Heart left ventricle (tissue), 16 donors: ENCODE data around the gene C1orf146. TPM values are rescaled to one million over a fixed set of nuclear protein-coding genes. Genes with fewer than 3 reads are reported as not detected.
"Not testable (repeated sequence)": the region's sequence is repeated elsewhere in the genome, so short reads cannot be mapped to it uniquely, and the experiment has no call there.

Experiments used
- ATAC-seq, 4 donors: fragments of 200-7000 bp; cut with Tn5 transposase; one replicate each; pipeline ENCODE4 v1.9.1; 2020 to 2022; ENCODE audit warnings: moderate library complexity in 4 of 4, mild to moderate bottlenecking in 3 of 4, moderate number of reproducible peaks in 1 of 4
- DNase-seq, 5 donors: peaks; one replicate each; pipeline ENCODE4 v3.0.0-alpha.2; 2020
- H3K27ac ChIP-seq, 12 donors: fragments of 200-600 bp; sonication (generic) in 4 of 12; one replicate each; pipeline versions ENCODE4 v1.5.0 to v1.8.0; 2016 to 2022; ENCODE audit warnings: mild to moderate bottlenecking in 2 of 12
- H3K27me3 ChIP-seq, 9 donors: fragments of 200-600 bp; sonication (generic) in 2 of 9; one replicate each; pipeline versions ENCODE4 v1.5.1 to v1.8.0; 2016 to 2022; ENCODE audit warnings: mild to moderate bottlenecking in 3 of 9
- H3K36me3 ChIP-seq, 9 donors: fragments of 200-600 bp; sonication (generic) in 2 of 9; one replicate each; pipeline versions ENCODE4 v1.5.0 to v1.8.0; 2018 to 2022; ENCODE audit warnings: mild to moderate bottlenecking in 2 of 9
- H3K4me1 ChIP-seq, 12 donors: fragments of 200-600 bp; sonication (generic) in 4 of 12; one replicate each; pipeline versions ENCODE4 v1.5.0 to v1.8.0; 2016 to 2022; ENCODE audit warnings: mild to moderate bottlenecking in 3 of 12
- H3K4me3 ChIP-seq, 12 donors: fragments of 200-600 bp; sonication (generic) in 4 of 12; one replicate each; pipeline versions ENCODE4 v1.5.0 to v1.8.0; 2017 to 2022; ENCODE audit warnings: mild to moderate bottlenecking in 9 of 12, moderate library complexity in 4 of 12
- H3K9me3 ChIP-seq, 12 donors: fragments of 200-600 bp; sonication (generic) in 4 of 12; one replicate each; pipeline versions ENCODE4 v1.5.0 to v1.8.0; 2016 to 2022; ENCODE audit warnings: mild to moderate bottlenecking in 1 of 12
- POLR2A ChIP-seq, 2 donors: fragments of 450-650 bp; IDR thresholded peaks; one replicate each; pipeline ENCODE4 v1.6.1; 2017; ENCODE audit warnings: antibody characterized with exemption in 2 of 2, mild to moderate bottlenecking in 2 of 2, moderate library complexity in 2 of 2
- WGBS, 4 donors: extraction: QIAGEN DNeasy Blood & Tissue Kit in 2 of 4; methylation state at CpG; one replicate each; pipeline versions ENCODE4 v1.1.5 to v1.1.7; 2013 to 2018; 5-methylcytosine and 5-hydroxymethylcytosine counted together
- intact Hi-C, 10 donors: fragments of 100-400 bp; cut with DNase I; formaldehyde crosslinking; loops; one replicate each; pipeline versions ENCODE4 v1.11.1 to v1.14.2; 2022
- polyA plus RNA-seq, 2 donors: library from polyadenylated mRNA; stranded (reverse); fragments of 200-250 nt; gene quantifications; one replicate each; pipeline ENCODE4 v1.2.3, GENCODE V29; 2013
- total RNA-seq, 9 donors: library from RNA; depleted of rRNA in 2 of 9; stranded (reverse); fragments of >200 nt in 2 of 9; fragmentation: NEBNext Ultra II Directional in 3 of 9; extraction: Animal tissue kit (Norgen Biotek cat#: 25700) in 3 of 9; gene quantifications; one replicate each; pipeline versions ENCODE4 v1.1.0 to v1.2.4, GENCODE V29; 2016 to 2023
- TF ChIP-seq, protein P1 (sequence below), 12 donors: fragments of 200-600 bp; sonication (generic) in 4 of 12; IDR thresholded peaks; one replicate each; pipeline versions ENCODE4 v1.5.0 to v1.8.0; 2018 to 2022; ENCODE audit warnings: antibody characterized with exemption in 12 of 12, mild to moderate bottlenecking in 5 of 12
- donor health status: ischemic (EF 13 %, LVEDD 7.1; RV severe dilation, severe dysfunction).
- donor health status: healthy with polysubstance abuse.
- donor health status: DM: no; HTN: yes; CAD: no.
- donor health status: DM: no; HTN: no; CAD: no.
- donor health status: ischemic (EF 25% LVEDD 6.9; RV normal size, moderate dysfunction).
- donor health status: ischemic (EF 25% LVEDD 5.7; RV mildly dilated, moderate dysfunction).
- donor health status: healthy.
- donor health status: DM: yes; HTN: yes; CAD: no.
- donor health status: ischemic (EF 35%, LVEDD 5.7; RV mildly dilated, moderate dysfunction).
- donor health status: nonischemic (EF 11% LVEDD 7.7; RV severe dilation, severe dysfunction).
- donor health status: DM: yes; HTN: yes; CAD: no.
- donor health status: PGD.
- donor health status: ischemic (EF 29% LVEDD 5.4; RV normal size, mild dysfunction).
- donor health status: nonischemic (EF 23%, LVEDD 6.1; RV moderate dilation, normal function).

C1orf146 gene
- total and polyA plus RNA-seq, 11 donors: not detected

DNA sequence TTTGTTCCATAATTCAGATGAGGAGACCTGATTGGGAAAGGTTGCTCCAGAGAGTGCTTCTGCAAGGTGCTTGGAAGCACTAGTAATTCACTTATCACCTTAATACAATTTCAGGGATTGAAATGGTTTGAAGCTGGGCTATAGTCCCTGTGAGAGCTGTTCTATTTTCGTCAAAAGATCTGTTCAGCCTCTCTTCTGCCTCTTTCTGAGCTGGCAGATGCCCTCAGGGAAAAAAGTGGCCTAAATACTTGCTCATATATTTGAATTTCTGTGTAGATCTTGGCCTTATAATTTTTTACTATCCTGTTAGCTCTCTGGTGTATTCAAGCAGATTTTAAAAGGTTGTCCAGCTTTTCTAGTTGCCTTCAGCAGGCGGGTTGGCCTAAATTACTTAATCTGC lies 22.3 kb downstream of the C1orf146 start:
- TF ChIP-seq, protein P1, sequence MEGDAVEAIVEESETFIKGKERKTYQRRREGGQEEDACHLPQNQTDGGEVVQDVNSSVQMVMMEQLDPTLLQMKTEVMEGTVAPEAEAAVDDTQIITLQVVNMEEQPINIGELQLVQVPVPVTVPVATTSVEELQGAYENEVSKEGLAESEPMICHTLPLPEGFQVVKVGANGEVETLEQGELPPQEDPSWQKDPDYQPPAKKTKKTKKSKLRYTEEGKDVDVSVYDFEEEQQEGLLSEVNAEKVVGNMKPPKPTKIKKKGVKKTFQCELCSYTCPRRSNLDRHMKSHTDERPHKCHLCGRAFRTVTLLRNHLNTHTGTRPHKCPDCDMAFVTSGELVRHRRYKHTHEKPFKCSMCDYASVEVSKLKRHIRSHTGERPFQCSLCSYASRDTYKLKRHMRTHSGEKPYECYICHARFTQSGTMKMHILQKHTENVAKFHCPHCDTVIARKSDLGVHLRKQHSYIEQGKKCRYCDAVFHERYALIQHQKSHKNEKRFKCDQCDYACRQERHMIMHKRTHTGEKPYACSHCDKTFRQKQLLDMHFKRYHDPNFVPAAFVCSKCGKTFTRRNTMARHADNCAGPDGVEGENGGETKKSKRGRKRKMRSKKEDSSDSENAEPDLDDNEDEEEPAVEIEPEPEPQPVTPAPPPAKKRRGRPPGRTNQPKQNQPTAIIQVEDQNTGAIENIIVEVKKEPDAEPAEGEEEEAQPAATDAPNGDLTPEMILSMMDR (IDR thresholded peaks at IDR 0.05): no peak
- no peak for TF ChIP-seq POLR2A (IDR thresholded peaks at IDR 0.05)
- no peaks in the 10 kb centered on the region for H3K27me3 ChIP-seq
- ATAC-seq (no peak), DNase-seq (no peak)
- 65 to 80% (median 72%) methylated on average over 2 of the region's 2 CpGs for WGBS, 4 donors
- H3K27ac ChIP-seq: no peak overlapping the region
- intact Hi-C loops: no loop called here
- H3K4me3 ChIP-seq: no peak overlapping the region
- H3K9me3 ChIP-seq: no peaks in the 10 kb centered on the region
- H3K4me1 ChIP-seq: peaks cover 0 to 3% (median 0%) of the 10 kb centered on the region in 12 donors
- H3K36me3 ChIP-seq: no peaks in the 10 kb centered on the region

DNA sequence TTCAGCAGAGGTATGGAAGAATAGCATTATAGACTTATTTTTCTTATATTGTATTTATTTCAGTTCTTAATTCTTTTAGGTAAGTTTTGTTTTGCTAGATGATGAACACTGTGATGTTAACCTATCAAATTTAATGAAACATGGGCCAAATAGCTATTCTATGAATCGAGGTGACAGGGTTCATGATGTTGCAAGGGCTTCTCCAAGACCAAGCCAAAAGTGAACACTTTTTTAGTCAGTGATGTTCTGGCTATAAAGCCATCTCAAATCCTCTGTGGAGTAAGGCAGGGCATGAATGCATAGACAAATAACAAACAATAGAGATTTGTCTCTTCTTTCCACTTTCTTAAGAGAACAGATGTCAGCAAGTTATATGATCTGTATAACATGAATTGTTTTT lies 26.7 kb downstream of the C1orf146 start:
- DNase-seq: no peak
- no peak overlapping the region for H3K4me3 ChIP-seq
- peaks cover 0 to 3% (median 0%) of the 10 kb centered on the region in 12 donors for H3K4me1 ChIP-seq
- H3K27ac ChIP-seq: no peak overlapping the region
- ATAC-seq: no peak
- TF ChIP-seq POLR2A (IDR thresholded peaks at IDR 0.05): no peak
- TF ChIP-seq, protein P1 (IDR thresholded peaks at IDR 0.05): no peak
- H3K36me3 ChIP-seq: peaks cover 0 to 34% (median 14%) of the 10 kb centered on the region in 9 donors
- intact Hi-C loops: no loop called here
- 91 to 95% (median 93%) methylated on average over 1 of the region's 1 CpG for WGBS, 4 donors
- no peaks in the 10 kb centered on the region for H3K27me3 ChIP-seq
- no peaks in the 10 kb centered on the region for H3K9me3 ChIP-seq

DNA sequence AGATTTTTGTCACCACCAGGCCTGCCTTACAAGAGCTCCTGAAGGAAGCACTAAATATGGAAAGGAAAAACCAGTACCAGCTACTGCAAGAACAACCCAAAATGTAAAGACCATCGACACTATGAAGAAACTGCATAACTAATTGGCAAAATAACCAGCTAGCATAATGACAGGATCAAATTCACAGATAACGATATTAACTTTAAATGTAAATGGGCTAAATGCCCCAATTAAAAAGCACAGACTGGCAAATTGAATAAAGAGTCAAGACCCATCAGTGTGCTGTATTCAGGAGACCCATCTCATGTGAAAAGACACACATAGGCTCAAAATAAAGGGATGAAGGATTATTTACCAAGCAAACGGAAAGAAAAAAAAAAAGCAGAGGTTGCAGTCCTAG lies 37.0 kb downstream of the C1orf146 start:
- WGBS, 4 donors: 63 to 80% (median 79%) methylated on average over 3 of the region's 3 CpGs
- Histone ChIP-seq H3K36me3 (peaks cover 0 to 53% (median 29%) of the 10 kb centered on the region in 9 donors), H3K9me3 (peaks cover 0 to 15% (median 3%) of the 10 kb centered on the region in 12 donors)
- H3K4me1 ChIP-seq, intact Hi-C loops, H3K27me3 ChIP-seq, ATAC-seq, H3K27ac ChIP-seq, DNase-seq, H3K4me3 ChIP-seq: not testable (repeated sequence)

DNA sequence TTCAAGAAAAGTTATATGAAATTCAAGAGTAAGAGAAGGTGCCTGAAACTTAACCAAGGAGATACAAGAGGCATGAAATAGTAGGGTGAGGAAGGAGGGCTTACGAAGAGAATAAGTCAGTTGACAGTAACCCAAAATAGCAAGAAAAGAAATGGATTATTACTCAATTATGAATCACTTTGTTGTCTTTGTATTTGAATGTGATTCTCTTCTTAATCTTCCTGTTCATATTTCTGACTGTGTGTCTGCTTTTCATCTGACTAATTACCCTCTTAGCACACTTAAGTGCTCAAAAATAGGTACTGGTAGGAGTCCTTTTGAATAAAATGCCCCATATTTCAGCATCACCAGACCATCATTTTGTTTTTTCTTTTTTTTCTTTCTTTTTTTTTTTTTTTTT lies 41.6 kb downstream of the C1orf146 start:
- TF ChIP-seq, protein P1 (IDR thresholded peaks at IDR 0.05): no peak
- no peak for TF ChIP-seq POLR2A (IDR thresholded peaks at IDR 0.05)
- WGBS, 4 donors: 88 to 91% (median 91%) methylated on average over 1 of the region's 1 CpG
- H3K9me3 ChIP-seq: peaks cover 0 to 13% (median 3%) of the 10 kb centered on the region in 12 donors
- no peaks in the 10 kb centered on the region for H3K4me1 ChIP-seq
- no peaks in the 10 kb centered on the region for H3K27me3 ChIP-seq
- peaks cover 0 to 66% (median 56%) of the 10 kb centered on the region in 9 donors for H3K36me3 ChIP-seq
- ATAC-seq (no peak), DNase-seq (no peak)
- H3K27ac ChIP-seq: no peak overlapping the region
- no peak overlapping the region for H3K4me3 ChIP-seq
- intact Hi-C loops: no loop called here

DNA sequence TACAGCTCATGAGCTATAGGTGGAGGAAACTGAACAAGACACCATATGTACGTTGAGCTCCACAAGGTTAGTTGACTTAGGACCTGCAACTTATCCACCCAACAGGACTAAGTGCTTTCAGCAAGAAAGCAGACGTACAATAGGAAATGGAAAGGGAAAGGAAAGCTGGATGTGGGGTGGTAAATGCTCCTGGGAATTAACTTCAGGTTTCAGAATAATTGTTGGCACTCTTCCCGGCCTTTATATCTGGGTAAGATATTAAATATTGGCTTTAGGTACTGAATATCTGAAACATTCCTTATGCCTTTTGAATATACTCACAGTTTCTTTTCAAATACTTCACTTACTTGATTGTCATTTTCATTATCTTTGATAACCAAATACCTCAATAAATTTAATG lies 44.8 kb downstream of the C1orf146 start:
- whole genome bisulfite sequencing, 4 donors: 48 to 60% (median 53%) methylated on average over 3 of the region's 3 CpGs
- no peaks in the 10 kb centered on the region for H3K4me1 ChIP-seq
- peaks cover 0 to 87% (median 71%) of the 10 kb centered on the region in 9 donors for H3K36me3 ChIP-seq
- ATAC-seq (no peak), DNase-seq (no peak)
- TF ChIP-seq POLR2A (IDR thresholded peaks at IDR 0.05): no peak
- TF ChIP-seq, protein P1 (IDR thresholded peaks at IDR 0.05): no peak
- no peaks in the 10 kb centered on the region for H3K9me3 ChIP-seq
- intact Hi-C loops: no loop called here
- H3K27ac ChIP-seq: no peak overlapping the region
- H3K4me3 ChIP-seq: no peak overlapping the region
- H3K27me3 ChIP-seq: no peaks in the 10 kb centered on the region
